LNCaP clone FGC (cell line): Measurements from ENCODE around the gene DYNLT1.
"Not testable (repeated sequence)": the region's sequence is repeated elsewhere in the genome, so short reads cannot be mapped to it uniquely, and the experiment has no call there.

ENCODE experiments used
- DNase-seq: peaks from one replicate; pipeline ENCODE4 v3.0.0-alpha.2; 2011; ENCODE audit warnings: low read depth
- H3K4me3 ChIP-seq: 2 replicates; pipeline ENCODE4 v1.5.1; 2011; ENCODE audit warnings: mild to moderate bottlenecking, low read depth, low read length, control low read depth
- CTCF ChIP-seq: IDR thresholded peaks from 2 replicates; pipeline ENCODE4 v1.5.1; 2012; ENCODE audit warnings: mild to moderate bottlenecking; ENCODE audit not compliant: control insufficient read depth, insufficient read depth; ENCODE audit errors: extremely low read depth

DYNLT1 gene

GRCh38 chr6:158684311-158684710 lies 39.8 kb upstream of the DYNLT1 start:
- no peak for TF ChIP-seq CTCF
- H3K4me3 ChIP-seq, result no peak overlapping the region
- no peak for DNase-seq

- no peak overlapping the region for H3K4me3 ChIP-seq
- no peak for TF ChIP-seq CTCF
- no peak for DNase-seq
Observed at GRCh38 chr6:158680481-158680880, 35.9 kb upstream of the DYNLT1 start.

- no peak for TF ChIP-seq CTCF
- DNase-seq, result no peak
- H3K4me3 ChIP-seq, result no peak overlapping the region
Observed at GRCh38 chr6:158680015-158680414, 35.5 kb upstream of the DYNLT1 start.

GRCh38 chr6:158677906-158678578 lies 33.5 kb upstream of the DYNLT1 start:
- no peak overlapping the region for H3K4me3 ChIP-seq
- no peak for DNase-seq
- TF ChIP-seq CTCF, result no peak

GRCh38 chr6:158677094-158677493 lies 32.6 kb upstream of the DYNLT1 start:
- not testable (repeated sequence) for H3K4me3 ChIP-seq, DNase-seq

GRCh38 chr6:158674342-158675131 lies 30.0 kb upstream of the DYNLT1 start:
- H3K4me3 ChIP-seq, result no peak overlapping the region
- DNase-seq, result no peak
- TF ChIP-seq CTCF, result no peak

GRCh38 chr6:158672726-158673125 lies 28.2 kb upstream of the DYNLT1 start:
- H3K4me3 ChIP-seq, result no peak overlapping the region
- DNase-seq, result no peak
- no peak for TF ChIP-seq CTCF

- not testable (repeated sequence) for DNase-seq, H3K4me3 ChIP-seq
Observed at GRCh38 chr6:158672119-158672518, 27.6 kb upstream of the DYNLT1 start.
